Omental fat pad (tissue), 4 donors: ENCODE results near the gene DSCAML1. TPM values are rescaled to one million over a fixed set of nuclear protein-coding genes. Genes with fewer than 3 reads are reported as not detected.

Experiments
- ATAC-seq: fragments of 150-250 bp; one replicate; pipeline ENCODE4 v1.9.1; 2016; ENCODE audit warnings: mild to moderate bottlenecking, moderate library complexity; ENCODE audit not compliant: low FRiP score
- DNase-seq: peaks from one replicate; pipeline ENCODE4 v3.0.0-alpha.2; 2019; ENCODE audit warnings: low spot score
- total RNA-seq, 4 donors: library from RNA; depleted of rRNA; stranded (reverse); fragments of >200 nt; gene quantifications; one replicate each; pipeline ENCODE4 v1.1.0, GENCODE V29; 2016
- TF ChIP-seq, protein P1 (sequence below), 3 donors: fragments of 450-650 bp; IDR thresholded peaks; one replicate each; pipeline ENCODE4 v1.5.1; 2016 to 2017; ENCODE audit warnings: antibody characterized with exemption in 3 of 3, mild to moderate bottlenecking in 3 of 3, moderate library complexity in 2 of 3

DSCAML1 gene
- total RNA-seq, 4 donors from 2014 or later, result 0.95 to 10.9 (median 3.9) TPM

DNA sequence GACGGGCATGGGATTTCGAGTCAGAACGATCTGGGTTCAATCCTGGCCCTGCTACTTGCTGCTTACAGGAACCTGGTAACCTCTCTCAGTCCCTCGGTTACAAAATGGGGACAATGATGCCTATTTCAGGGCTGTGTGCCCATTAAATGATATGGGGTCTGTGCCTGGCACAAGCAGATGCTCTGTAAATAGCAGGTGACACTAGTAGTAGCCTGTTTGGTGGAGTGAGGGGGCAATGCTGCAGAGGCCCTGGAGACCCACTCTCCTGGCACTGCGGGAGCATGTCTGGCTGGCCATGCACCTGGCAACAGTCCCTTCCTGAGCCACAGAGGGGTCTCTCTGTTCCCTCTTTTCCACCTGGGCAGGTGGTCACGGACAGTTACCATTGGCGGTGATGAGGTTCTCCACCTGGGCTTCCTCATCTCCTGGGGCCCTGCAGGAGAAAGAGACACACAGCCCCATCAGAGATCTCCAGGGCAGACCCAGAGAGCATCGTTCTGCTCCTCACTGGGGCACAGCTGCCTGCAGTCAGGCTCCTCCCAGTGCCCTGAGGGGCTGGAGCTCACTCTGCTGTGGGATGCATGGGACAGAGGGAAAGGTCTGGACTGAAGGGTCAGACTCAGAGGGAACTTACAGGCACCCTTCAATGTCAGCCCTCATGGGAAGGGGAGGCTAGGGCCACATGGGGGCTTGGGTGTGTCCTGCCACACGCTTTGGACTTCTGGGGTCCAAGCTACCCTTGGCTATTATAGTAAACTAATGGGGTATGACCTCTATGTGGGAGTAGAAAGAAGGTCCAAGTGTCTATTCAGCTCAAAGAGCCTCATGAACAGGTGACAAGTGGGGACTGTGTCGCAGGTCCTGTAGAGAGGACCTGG lies 43.2 kb upstream of the DSCAML1 start:
- TF ChIP-seq, protein P1, sequence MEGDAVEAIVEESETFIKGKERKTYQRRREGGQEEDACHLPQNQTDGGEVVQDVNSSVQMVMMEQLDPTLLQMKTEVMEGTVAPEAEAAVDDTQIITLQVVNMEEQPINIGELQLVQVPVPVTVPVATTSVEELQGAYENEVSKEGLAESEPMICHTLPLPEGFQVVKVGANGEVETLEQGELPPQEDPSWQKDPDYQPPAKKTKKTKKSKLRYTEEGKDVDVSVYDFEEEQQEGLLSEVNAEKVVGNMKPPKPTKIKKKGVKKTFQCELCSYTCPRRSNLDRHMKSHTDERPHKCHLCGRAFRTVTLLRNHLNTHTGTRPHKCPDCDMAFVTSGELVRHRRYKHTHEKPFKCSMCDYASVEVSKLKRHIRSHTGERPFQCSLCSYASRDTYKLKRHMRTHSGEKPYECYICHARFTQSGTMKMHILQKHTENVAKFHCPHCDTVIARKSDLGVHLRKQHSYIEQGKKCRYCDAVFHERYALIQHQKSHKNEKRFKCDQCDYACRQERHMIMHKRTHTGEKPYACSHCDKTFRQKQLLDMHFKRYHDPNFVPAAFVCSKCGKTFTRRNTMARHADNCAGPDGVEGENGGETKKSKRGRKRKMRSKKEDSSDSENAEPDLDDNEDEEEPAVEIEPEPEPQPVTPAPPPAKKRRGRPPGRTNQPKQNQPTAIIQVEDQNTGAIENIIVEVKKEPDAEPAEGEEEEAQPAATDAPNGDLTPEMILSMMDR (IDR thresholded peaks at IDR 0.05), result no peak
- no peak for ATAC-seq
- DNase-seq, result no peak

DNA sequence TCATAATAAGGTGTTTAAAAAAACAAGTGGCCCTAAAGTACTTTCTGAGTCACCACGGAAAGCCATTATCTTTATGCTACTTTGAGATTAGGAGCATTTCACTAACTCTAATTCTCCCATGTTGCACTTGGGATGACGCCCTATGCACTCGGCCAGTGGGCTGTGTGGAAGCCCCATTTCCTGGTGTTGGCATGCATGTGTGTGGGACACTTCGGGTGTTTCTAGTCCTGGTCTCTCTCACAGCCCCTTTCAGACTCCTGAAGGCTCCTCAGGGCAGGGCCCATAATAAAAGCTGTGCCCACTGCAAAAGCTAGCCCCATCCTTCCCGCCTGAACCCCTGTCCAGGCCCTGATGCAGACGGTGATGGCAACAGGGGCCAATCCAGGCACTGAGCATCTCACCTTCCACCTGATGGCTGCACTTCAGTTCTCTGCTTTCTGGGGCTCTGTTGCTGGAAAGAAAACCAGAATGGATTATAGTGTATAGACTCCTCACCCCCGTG lies 42.4 kb upstream of the DSCAML1 start:
- TF ChIP-seq, protein P1 (IDR thresholded peaks at IDR 0.05), result no peak
- no peak for DNase-seq
- ATAC-seq, result no peak

DNA sequence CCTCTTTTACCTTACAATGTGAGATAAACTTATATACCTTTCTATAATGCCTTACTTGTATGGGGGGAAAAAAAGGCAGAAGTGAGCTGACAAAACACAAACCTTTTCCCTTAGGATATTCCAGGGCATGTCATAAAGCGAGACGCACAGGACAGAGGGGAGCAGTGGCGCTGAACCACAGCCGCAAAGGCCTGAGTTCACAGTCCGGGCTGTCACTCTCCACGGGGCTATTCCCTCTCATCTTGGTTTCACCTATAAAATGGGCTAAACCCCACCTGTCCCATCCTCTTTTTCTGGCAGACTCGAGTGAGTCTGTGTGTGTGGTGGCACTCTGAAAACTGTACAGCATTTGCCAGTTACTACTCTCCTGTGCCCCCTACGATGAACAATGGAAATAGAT lies 41.9 kb upstream of the DSCAML1 start:
- no peak for DNase-seq
- TF ChIP-seq, protein P1 (IDR thresholded peaks at IDR 0.05), result no peak
- no peak for ATAC-seq

DNA sequence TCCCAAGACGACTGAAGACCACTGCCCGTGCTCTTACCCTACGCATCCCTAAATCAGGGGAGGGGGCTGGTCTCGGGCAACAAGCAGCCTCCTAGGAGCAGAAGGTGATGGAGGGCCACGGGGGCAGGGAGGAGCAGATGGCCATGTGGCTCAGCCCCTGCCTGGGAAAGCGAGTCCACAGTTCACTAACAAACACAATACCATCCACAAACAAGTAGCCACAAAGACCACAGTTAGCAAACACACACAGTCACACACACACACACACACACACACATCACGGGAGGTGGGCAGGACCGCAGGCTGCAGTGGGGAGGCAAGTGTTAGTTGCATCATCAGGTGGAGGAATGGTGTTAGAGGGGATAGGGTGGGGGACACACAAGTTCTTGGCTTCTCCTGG lies 40.8 kb upstream of the DSCAML1 start:
- DNase-seq (no peak), ATAC-seq (no peak)
- TF ChIP-seq, protein P1 (IDR thresholded peaks at IDR 0.05), result no peak

DNA sequence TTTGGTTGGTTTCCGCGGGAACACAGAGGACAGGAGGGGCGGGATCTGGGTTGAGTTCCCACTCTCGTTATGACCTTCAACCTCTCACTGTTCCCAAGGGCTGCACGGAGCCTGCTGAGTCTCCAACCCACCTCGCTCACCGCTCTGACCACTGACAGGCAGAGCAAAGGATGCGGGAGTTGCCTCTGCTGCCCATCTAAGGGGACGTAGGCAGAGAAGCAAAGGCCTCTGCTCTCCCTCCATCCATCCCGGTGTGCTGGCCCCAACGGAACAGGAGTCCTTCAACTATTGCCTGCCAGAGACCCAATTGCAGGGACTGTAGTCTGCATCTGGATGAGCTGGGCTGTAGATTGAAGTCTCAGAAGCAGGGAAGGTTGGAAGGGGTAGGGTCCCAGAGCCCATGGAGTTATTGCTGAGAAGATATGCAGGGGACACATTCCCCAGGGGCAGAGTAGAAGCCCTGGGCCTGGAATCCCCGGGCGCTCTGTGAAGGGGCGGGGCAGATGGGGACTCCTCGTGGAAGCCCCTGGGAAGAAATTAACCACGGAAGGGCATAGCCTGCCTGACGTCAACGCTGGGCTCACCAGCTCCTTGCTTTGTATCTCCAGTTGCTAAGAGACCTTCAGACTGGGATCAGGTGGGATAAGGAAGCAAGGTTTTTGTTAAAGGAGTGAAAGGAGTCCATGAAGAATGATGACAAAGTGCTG lies 40.2 kb upstream of the DSCAML1 start:
- ATAC-seq (peak; percentile 9), DNase-seq (no peak)
- TF ChIP-seq, protein P1 (IDR thresholded peaks at IDR 0.05), result no peak

DNA sequence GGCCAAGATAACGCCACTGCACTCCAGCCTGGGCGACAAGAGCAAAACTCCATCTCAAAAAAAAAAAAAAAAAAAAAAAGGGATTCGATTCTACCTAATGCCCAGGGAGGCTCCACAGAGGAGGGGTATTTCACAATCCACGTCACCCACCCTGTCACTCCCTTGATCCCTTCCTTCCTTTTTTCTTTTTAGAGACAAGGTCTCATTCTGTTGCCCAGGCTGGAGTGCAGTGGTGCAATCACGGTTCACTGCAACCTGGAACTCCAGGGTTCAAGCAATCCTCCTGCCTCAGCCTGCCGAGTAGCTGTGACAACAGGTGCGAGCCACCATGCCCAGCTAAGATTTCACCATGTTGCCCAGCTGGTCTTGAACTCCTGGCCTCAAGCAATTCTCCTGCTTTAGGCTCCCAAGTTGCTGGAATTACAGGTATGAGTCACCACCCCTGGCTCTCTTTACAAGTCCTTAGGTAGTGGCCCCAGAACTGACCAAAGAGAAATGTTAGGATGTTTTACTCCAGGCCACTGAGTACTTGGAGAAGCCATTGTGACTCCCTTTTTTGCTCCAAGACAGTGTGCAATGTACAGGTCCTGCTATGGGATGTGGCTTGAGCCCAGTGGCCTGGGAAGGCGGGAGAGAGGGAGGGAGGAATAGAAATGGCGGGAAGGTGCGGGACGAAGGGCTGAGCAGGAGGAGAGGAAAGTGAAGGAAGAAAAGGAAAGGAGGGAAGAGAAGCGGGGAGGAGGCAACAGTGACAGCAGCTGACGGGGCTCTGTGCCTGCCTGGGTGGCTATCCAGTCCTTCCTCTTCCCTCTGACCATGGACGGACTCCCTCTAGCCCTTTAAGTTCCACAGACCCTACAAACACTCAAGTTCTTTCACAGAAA lies 39.3 kb upstream of the DSCAML1 start:
- DNase-seq, result no peak
- ATAC-seq, result no peak
- TF ChIP-seq, protein P1 (IDR thresholded peaks at IDR 0.05), result no peak
